ENCODE results near the gene SUPT4H1.

The SUPT4H1 gene

DNA sequence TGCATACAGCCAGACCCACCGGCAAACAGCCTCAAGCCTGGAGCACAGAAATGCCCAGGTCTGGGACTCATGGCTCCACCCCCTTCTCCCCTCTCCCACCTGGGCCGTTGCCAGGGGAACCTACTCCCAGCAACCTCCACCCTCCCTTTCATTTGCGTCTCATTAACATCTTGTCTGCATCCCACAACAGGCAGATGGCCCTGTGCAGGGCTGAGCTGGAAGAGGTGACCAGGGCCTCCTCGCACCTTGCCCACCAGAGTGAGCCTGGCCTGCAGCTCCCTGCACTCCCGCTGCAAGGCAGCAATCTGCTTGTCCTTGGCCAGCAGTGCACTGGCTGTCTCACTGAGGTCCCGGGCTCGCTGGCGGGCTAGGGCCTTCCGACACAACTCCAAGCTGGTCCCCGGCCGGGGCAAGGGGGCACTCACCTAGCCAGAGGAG lies 26.7 kb downstream of the SUPT4H1 start:
- DNase-seq (ENCODE audit: insufficient read length) (peak; percentile 11), FAIRE-seq (no peak)
- TF ChIP-seq POLR2A (IDR thresholded peaks at IDR 0.05; ENCODE audit: low read depth, low read length) (no peak), TAF1 (IDR thresholded peaks at IDR 0.05; ENCODE audit: borderline replicate concordance, low read depth, low read length) (no peak), POLR2AphosphoS5 (IDR thresholded peaks at IDR 0.05; ENCODE audit: low read depth, low read length) (no peak)

DNA sequence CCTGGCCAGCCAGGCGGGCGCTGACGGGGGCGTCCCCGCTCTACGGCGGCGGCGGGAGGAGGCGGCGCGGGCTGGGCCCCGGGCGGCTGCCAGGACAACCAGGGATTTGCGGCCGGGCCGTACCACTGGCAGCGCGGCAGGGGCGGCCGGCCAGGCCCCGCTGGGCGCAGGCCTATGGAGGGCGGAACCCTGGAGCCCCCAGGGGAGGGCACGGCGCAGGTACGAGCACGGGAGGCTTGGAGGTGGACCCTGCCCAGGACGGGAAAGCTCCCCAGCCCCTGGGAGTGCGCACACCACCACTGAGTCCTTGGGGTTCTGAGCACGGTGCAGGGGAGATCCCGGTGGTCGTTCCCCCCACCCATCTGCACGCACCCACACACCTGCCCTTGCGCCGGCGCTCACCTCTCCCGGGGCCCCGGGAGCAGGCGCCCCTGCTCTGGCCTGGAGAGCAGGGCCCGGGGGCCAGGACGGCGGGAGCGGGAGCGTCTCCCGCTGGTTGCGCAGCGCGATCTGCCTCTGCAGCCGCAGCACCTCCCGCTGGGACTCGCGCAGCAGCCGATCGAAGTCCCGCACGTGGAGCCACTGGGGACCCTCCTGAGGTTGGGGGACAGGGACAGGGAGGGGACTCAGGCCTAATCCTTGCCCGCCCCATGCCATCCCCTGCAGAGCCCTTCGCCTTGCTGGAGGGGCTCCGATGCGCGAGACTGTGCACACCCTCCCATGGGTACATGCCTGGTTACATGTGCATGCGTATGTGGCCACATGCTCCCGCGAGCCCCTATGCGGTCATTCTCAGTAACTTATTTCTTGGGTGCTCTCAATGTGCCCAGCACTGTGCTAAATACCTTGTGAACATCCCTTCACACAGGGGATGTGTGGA lies 27.4 kb downstream of the SUPT4H1 start:
- FAIRE-seq = no peak
- DNase-seq (ENCODE audit: insufficient read length) = peak; percentile 23
- peak; percentile 33; the same call in 1 of the 2 replicates for TF ChIP-seq POLR2AphosphoS5 (IDR thresholded peaks at IDR 0.05; ENCODE audit: low read depth, low read length)
- TF ChIP-seq TAF1 (IDR thresholded peaks at IDR 0.05; ENCODE audit: borderline replicate concordance, low read depth, low read length) = no peak
- TF ChIP-seq POLR2A (IDR thresholded peaks at IDR 0.05; ENCODE audit: low read depth, low read length) = peak; percentile 60

GRCh38 chr17:58324056-58324408 lies 28.0 kb downstream of the SUPT4H1 start:
- DNase-seq (ENCODE audit: insufficient read length) = no peak
- no peak for TF ChIP-seq POLR2AphosphoS5 (IDR thresholded peaks at IDR 0.05; ENCODE audit: low read depth, low read length)
- TF ChIP-seq POLR2A (IDR thresholded peaks at IDR 0.05; ENCODE audit: low read depth, low read length) = no peak
- TF ChIP-seq TAF1 (IDR thresholded peaks at IDR 0.05; ENCODE audit: borderline replicate concordance, low read depth, low read length) = no peak
- no peak for FAIRE-seq

DNA sequence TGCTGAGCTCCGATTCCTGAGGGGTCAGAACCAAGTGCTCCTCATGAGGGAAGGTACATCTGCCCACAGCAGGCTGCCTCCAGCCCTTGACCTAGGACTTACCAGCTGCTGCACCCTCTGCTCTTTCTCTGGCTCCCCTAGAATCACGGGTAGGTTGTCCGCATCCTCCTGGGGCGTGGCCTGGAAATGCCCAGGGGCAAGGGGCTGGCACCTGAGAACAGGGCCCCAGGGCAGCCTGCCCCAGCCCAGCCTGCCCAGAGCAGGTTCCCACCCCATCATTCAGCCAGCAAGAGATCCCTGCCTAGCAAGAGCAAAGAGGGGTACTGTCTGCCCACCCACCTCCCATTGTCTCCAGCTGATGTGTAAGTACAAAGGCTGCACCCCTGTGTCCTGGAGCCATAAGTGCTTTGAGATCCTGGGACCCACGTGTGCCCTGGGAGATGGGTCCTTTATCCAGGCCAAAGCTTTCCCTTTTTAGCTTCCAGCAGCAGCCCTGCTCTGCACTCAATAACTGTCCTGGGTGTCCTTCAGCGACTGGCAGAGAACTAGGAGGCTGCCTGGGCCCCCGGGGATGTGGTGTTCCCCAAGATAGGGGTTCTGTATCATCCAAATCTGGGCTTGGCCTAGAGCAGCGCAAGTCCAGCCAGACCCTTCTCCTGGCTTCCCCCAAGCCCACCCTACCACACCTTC lies 28.5 kb downstream of the SUPT4H1 start:
- TF ChIP-seq POLR2A (IDR thresholded peaks at IDR 0.05; ENCODE audit: low read depth, low read length) (peak; percentile 48; the same call in 1 of the 2 replicates), TAF1 (IDR thresholded peaks at IDR 0.05; ENCODE audit: borderline replicate concordance, low read depth, low read length) (no peak)
- FAIRE-seq (no peak), DNase-seq (ENCODE audit: insufficient read length) (peak; percentile 13)

GRCh38 chr17:58322581-58323185 lies 29.3 kb downstream of the SUPT4H1 start:
- peak; percentile 15 for DNase-seq (ENCODE audit: insufficient read length)
- FAIRE-seq = no peak
- no peak for TF ChIP-seq POLR2A (IDR thresholded peaks at IDR 0.05; ENCODE audit: low read depth, low read length)

DNA sequence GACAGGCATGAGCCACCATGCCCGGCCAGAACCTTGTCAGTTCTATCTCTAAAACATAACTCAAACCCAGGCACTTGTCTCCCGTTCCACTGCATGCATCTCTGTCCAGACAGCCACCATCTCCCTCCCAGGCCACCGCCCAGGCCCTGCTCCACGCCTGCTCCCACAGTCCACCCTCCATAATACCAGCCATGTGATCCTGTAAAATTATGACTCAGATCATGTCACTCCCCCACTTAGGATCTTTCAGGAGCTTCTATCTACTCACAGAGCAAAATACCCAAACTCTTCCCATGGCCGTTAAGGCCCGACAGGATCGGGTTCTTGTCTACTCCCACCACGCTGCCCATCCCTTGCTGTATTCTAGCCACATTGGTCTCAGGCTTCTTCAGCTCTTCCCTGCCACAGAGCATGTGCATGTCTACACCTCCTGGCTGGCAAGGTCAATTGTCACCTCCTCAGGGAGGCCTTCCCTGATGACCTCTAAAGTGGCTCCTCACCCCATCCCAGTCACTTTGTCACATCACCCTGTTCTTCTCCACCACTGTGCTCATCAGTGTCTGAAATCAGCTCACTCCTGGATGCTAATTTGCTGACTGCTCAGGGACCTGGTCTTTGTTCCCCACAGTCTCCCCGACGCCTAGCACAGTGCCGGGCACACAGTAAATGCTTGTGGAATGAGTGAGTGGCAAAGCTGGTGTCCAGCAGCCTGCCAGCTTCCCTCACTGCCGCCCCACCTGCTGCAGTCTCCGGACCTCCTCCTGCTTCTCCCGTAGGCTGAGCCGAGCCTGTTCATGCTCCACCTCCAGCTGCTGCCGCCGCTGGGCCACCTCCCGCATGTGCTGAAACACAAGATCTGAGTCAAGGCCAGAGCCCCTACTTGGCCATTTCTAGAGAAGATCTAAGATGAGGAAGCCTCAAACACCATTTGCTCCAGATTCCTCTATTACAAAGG lies 30.2 kb downstream of the SUPT4H1 start:
- DNase-seq (ENCODE audit: insufficient read length) (peak; percentile 1), FAIRE-seq (no peak)
- TF ChIP-seq POLR2AphosphoS5 (IDR thresholded peaks at IDR 0.05; ENCODE audit: low read depth, low read length) (no peak), TAF1 (IDR thresholded peaks at IDR 0.05; ENCODE audit: borderline replicate concordance, low read depth, low read length) (no peak), POLR2A (IDR thresholded peaks at IDR 0.05; ENCODE audit: low read depth, low read length) (no peak)

- FAIRE-seq (no peak), DNase-seq (ENCODE audit: insufficient read length) (no peak)
- TF ChIP-seq TAF1 (IDR thresholded peaks at IDR 0.05; ENCODE audit: borderline replicate concordance, low read depth, low read length) (no peak), POLR2A (IDR thresholded peaks at IDR 0.05; ENCODE audit: low read depth, low read length) (no peak), POLR2AphosphoS5 (IDR thresholded peaks at IDR 0.05; ENCODE audit: low read depth, low read length) (no peak)
Measured at GRCh38 chr17:58320570-58321323, 31.3 kb downstream of the SUPT4H1 start.

DNA sequence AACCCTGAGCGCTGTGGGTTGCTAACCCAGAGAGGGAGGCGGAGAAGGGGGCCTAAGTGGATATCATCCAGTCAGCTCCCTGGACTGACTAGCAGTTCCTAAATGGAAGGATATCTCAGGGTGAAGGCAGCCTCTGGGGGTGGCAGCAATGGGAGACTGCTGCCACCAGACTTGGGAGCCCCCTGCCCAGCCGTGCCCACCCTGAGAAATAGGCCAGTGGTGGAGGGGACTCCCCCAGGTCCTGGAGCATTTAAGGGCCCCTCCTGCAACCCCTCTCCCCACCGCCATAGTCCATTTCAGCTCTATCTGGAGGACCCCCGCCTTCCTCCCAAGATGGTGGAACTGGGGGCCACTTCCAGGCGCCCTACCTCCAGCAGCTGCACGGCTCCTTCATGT lies 31.8 kb downstream of the SUPT4H1 start:
- no peak for FAIRE-seq
- TF ChIP-seq POLR2A (IDR thresholded peaks at IDR 0.05; ENCODE audit: low read depth, low read length) (no peak), POLR2AphosphoS5 (IDR thresholded peaks at IDR 0.05; ENCODE audit: low read depth, low read length) (no peak), TAF1 (IDR thresholded peaks at IDR 0.05; ENCODE audit: borderline replicate concordance, low read depth, low read length) (no peak)

DNA sequence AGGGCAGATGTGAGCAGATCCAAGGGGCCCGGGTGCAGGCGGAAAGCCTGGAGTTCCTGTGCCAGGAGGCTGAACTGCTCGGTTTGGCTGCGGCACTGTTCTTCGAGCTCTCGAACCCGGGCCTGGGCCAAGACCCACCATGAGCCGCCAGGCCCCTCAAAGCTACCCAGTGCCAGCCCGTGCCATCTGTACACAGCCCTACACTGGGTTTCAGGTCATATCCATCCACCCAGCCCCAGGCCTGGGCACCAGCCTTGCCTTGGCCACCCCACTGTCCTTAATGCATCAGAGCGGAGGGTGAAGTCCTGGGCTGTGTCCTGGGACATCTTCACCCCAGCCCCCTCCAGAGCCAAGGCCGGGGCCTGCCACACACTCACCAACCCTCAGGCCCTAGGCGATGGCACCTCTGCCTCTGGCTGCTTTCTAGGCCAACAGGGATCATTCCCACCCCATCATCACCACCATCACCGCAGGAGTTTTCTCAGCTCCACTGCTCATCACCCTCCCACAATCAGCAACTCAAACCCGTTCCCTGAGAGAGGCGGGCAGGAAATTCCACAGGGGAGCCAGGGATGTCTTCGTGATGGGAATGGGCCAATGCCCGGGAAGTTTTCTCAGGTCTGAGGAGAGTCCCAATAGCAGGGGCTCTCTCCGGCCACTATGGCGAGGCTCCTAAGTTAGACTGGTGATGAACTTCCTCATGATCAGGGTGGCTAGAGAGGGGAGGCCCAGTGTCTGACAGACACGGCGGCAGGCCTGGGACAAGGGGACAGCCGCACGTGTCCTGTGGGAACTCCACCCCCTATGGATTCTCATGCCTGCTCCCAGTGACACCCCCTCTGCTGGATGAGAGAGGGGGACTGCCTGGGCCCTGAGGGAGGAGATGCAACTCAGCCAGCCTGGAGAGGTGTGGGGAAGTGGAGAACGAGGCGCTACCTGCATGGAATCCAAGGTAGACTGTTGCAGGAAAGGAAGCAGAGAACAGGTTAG lies 32.5 kb downstream of the SUPT4H1 start:
- DNase-seq (ENCODE audit: insufficient read length) = no peak
- no peak for FAIRE-seq
- TF ChIP-seq POLR2A (IDR thresholded peaks at IDR 0.05; ENCODE audit: low read depth, low read length) (no peak), POLR2AphosphoS5 (IDR thresholded peaks at IDR 0.05; ENCODE audit: low read depth, low read length) (no peak; the same call in 1 of the 2 replicates), TAF1 (IDR thresholded peaks at IDR 0.05; ENCODE audit: borderline replicate concordance, low read depth, low read length) (no peak)

More for the DNA sequence above, 31.8 kb downstream of the SUPT4H1 start:
- no peak for DNase-seq (ENCODE audit: insufficient read length)

Measured in GM12892 (cell line).